Measurements from ENCODE around the gene STOX1.
"Not testable (repeated sequence)": the region's sequence is repeated elsewhere in the genome, so short reads cannot be mapped to it uniquely, and the experiment has no call there.

Gene STOX1

DNA sequence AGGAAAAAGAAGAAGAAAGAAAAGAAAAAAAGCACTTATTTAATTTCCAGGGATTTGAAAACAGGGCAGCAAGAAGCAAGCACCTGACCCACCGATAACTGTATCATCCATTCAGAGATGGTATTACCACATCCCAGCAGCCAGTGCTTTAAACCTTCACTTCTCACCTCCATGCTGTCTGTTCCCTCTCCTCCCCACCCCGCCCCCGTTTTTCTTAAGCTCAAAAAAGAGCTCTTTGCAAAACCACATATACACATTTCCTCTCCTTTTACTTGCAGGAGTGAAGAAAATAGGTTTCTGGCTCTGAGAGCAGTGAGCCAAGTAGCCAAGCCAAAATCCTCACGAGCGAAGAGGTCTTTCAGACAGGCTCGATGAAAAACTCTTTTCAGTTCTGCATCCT is 2.2 kb downstream of the STOX1 start:
- no peak for FAIRE-seq

DNA sequence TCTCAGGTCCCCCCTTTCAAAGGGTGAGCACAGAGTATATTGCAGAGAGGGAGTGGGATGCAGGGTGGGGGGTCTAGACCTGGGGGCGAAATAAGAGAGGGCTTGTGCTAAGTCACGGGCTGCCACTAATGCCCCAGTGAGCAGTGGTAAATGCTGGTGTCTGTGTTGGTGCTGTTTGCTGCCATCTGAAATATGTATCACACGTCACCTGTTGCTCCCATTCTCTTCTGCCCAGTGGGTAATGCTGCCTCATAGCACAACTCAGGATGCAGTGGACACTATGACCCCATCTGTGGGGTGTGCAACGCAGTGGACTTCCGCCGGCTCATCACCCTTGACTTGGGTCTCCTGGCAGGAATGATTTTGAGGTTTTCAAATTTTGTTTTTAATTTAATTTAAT is 2.6 kb downstream of the STOX1 start:
- no peak for FAIRE-seq

DNA sequence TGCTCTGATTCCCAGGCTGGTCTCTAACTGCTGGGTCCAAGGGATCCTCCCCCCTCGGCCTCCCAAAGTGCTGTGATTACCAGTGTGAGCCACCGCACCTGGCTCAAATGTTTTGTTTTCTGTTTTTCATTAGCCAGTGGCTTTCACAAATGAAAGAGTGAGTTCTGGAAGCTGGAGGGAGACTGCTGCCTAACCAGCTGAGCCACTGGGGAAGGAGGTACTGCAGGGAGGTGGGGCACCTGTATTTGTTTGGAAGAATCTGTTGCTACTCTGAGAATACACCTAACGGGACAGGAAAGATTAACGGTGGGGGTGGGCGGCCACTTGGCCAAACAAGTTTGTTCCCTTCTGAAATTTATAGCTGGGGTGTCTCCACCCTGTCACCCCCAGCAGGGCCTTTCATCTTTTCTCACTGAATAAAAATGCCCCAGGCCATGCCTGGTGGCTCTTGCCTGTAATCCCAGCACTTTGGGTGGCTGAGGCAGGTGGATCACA is 4.7 kb downstream of the STOX1 start:
- FAIRE-seq: no peak

DNA sequence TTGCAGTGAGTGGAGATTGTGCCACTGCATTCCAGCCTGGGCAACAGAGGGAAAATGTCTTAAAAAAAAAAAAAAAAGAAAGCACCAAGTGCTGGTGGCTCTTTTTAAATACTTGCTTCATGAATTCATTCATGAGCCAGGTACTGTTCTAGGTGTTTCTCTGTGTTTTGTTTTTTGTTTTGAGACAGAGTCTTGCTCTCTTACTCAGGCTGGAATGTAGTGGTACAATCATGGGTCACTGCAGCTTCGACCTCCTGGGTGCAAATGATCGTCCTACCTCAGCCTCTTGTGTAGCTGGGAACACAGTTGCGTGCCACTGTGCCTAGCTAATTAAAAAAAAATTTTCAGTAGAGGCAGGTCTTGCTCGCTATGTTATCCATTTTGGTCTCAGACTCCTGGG is 5.3 kb downstream of the STOX1 start:
- FAIRE-seq: no peak

DNA sequence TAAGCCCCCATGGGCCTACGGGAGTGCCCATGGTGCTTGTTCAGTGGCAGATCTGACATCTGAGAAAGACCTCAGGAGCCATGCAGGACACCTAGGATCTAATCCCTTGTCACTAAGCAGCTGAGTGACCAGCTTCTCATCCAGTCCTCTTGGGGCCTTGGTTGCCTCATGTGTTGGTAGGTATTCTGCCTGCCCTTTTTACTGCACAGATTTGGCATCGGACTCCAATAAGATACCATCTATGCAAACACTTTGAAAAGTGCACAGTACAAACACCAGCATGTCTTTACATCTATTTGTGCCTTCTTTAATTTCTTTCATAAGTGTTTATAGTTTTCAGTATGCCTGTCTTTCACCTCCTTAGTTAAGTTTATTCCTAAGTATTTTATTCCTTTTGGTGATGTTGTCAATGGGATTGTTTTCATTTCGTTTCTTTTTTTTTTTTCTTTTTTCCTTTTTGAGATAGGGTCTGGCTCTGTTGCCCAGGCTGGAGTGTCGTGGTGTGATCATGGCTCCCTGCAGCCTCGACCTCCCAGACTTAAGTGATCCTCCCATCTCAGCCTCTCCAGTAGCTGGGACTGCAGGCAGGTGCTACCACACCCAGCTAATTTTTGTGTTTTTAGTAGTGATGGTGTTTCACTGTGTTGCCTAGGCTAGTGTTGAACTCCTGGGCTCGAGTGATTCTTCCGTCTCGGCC is 10.4 kb downstream of the STOX1 start:
- FAIRE-seq: no peak

DNA sequence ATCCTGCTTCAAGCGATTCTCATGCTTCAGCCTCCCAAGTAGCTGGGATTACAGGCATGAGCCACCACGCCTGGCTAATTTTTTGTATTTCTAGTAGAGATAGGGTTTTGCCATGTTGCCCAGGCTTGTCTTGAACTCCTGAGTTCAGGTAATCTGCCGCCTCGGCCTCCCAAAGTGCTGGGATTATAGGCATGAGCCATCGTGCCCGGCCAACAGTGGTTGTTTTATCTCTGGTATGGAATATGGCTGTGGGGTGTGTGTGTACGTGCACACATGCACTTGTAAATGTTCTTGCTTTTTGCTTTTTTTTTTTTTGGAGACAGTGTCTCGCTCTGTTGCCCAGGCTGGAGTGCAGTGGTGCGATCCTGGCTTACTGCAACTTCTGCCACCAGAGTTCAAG is 13.3 kb downstream of the STOX1 start:
- FAIRE-seq: not testable (repeated sequence)

DNA sequence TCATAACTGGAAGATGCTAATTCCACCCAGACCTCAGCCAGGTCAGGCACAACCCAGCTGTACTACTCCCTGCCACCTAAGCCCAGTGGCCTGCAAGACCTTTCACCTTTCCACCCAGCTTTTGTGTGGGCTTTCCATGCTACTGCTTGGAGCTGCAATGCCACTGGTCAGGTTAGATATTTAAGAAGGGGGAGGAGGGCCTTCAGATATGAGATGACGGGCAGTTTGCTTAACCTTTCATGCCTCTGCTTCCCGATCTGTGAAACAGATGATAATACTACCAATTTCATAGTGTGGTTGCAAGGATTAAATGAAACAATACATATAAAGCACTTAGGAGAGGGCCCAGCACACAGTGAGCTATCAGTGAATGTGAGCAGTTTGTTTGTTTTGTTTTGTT is 20.9 kb downstream of the STOX1 start:
- no peak for FAIRE-seq

DNA sequence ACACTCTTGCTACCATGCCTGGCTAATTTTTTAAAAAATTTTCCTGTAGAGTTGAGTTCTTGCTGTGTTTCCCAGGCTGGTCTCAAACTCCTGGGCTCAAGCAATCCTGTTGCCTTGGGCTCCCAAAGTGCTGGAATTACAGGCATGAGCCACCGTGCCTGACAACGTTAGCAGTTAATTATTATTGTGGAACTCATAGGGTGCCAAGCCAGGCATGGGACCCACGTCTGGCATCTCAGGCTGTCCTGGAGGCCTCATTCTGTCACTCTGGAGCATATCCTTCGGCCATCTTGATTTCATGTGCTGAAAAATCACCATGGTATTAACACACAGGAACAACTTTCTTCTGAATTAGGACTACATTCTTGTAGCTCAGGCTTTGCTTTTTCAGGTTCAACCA is 21.5 kb downstream of the STOX1 start:
- no peak for FAIRE-seq

DNA sequence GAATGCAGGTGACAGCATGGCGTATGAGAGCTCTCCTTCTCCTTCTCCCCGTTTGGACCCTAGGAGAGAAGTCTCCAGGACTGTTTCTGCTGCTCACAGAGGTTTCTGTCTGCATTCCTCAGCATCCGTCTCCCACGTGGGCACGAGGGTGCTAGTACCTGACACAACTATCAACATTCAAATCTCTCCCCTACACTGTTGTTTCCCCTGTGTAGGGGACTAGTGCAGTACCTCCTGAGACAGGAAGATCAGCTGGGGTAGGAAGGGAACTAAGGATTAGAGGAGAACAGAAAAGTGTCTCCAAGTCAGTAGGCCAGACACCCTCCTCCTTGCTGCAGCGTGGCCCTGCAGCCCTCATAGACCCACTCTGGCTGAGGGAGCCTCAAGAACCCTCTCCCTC is 29.0 kb downstream of the STOX1 start:
- FAIRE-seq: no peak

DNA sequence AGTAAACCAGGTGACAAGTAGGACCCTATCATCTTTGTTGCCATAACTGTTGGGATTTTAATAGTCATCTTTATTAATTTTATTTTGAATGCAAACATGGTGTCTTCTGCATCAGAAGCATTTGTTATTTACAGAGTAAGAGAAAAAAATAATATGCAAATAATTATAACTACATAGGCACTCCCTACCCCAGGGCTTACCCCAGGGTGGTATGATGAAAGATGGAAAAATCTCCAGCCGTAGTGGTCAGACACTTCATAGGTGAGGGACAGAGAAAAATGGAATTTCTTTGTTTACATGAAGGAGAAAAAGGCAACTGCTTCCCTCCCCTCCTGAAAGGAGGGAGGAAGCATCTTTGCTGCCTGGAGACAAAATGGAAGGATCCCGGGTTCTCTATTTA is 29.7 kb downstream of the STOX1 start:
- FAIRE-seq: no peak

DNA sequence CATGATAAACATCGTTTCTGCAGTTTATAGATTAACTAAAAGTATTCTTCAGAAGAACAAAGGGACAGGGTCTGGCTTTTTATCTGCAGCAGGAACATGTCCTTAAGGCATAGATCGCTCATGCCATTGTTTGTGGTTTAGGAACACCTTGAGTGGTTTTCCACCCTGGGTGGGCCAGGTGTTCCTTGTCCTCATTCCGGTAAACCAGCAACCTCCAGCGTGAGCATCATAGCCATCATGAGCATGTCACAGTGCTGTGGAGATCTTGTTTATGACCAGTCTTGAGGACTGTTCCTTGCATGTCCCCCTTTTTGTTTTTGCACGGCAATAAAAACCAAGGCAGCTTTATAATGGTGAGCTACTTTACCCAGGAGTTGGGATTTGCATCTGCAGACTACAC is 33.9 kb downstream of the STOX1 start:
- FAIRE-seq: no peak

DNA sequence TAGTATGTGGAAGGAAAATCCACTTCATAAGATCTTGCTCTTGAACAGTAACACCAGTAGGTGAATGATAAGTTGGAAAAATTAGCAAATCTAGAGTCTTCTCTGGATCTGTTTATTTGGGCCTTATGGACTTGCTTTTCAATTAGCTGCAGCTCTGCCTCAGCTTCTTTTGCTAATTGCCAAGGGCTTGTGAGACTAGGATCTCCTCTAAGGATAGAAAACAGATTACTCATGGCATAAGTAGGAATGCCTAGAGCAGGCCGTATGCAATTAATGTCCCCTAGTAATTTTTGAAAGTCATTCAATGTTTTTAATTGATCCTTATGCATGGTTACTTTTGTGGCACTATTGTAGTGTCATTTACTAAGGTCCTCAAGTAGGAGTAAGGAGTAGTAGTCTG is 37.3 kb downstream of the STOX1 start:
- no peak for FAIRE-seq

DNA sequence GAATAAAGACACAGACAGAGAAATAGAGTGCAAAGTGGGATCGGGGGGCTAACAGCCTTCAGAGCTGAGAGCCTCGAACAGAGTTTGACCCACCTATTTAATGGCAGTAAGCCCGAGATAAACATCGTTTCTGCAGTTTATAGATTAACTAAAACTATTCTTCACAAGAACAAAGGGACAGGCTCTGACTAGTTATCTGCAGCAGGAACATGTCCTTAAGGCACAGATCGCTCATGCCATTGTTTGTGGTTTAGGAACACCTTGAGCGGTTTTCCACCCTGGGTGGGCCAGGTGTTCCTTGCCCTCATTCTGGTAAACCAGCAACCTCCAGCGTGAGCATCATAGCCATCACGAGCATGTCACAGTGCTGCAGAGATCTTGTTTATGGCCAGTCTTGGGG is 40.8 kb downstream of the STOX1 start:
- not testable (repeated sequence) for FAIRE-seq

DNA sequence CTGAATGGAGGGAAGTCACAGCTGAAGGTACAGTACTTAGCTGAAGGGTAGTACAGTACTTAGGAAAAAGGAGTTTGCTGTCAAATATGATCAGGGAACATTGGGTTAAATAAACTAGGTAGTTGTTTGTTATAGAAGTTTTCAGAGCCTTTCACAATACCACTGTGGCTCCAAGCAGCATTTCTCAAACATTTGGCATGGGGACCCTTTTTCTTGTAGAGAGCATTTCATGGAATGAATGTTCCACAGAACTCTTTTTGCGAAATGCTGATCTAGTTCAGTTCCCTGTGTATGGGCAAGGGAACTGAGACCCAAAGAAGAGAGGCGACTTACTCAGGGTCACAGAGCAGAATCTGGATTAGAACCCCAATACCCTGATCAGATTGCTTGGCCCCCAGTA is 42.3 kb downstream of the STOX1 start:
- no peak for FAIRE-seq

DNA sequence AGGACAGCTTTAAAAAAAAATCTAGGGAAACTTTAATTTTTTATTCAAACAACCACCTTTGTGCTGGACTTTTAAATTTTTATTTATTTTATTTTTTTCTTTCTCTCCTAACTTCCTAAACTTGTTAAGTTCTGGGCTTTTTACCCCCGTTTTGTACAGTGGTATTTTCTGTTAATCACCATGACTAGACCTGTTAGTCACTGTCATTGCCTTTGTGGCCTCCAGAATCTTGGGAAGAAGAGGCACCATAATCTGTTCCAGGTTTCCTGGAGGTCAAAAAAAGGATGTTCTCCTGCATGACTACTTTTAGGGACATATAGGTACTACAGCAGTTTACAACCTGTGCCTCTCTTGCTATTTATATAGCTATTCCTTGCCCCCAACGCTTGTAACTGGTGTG is 42.7 kb downstream of the STOX1 start:
- no peak for FAIRE-seq

DNA sequence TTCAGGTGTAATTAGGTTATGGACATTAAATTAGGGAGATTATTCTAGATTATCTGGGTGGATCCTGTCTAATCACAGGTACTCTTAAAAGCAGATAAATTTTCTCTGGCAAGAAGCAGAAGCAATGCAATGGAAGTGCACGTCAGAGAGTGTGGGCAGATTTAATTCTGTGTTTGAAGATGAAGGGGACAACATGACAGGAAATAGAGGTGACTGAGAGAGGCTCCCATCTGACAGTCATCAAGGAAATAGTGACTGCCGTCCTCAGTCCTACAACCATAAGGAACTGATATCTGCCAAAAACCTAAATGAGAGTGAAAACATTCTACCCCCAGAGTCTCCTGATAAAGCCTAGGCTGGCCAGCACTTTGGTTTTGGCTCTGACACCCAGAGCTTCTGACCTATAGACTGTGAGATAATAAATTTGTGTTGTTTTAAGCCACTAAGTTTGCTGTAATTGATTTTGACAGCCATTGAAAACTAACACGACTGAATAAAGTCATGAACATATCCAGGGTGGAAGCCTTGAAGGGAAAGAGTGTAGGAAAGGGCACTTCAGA is 43.3 kb downstream of the STOX1 start:
- no peak for FAIRE-seq

DNA sequence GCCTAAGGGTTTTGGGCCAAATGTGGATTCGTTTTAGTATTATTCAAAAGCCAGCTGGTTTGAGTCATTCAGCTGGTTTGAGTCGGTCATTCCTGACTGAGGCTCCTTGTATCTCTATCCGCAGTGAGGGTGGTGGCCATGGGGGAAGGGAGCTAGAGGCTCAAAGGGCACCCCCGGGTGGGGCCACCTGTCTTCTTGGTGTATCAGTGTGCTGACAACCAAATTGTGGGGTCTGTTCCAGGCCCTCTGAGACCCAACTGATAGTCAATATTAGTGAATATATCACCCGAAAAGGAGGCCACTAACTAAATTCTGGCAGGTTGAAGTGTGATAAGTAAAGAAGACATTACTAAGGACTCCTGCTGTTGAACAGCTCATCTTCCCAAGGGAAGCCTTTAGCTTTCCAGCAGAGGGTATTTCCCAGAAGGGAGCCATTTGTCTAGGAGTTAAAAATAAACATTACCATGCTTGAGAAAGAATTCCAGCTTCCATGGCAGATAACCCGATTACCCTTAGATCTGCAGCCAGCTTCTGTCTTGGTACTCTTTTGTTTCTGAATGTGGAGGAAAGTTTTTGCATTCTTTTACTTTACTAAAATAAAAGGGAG is 43.9 kb downstream of the STOX1 start:
- FAIRE-seq: no peak

DNA sequence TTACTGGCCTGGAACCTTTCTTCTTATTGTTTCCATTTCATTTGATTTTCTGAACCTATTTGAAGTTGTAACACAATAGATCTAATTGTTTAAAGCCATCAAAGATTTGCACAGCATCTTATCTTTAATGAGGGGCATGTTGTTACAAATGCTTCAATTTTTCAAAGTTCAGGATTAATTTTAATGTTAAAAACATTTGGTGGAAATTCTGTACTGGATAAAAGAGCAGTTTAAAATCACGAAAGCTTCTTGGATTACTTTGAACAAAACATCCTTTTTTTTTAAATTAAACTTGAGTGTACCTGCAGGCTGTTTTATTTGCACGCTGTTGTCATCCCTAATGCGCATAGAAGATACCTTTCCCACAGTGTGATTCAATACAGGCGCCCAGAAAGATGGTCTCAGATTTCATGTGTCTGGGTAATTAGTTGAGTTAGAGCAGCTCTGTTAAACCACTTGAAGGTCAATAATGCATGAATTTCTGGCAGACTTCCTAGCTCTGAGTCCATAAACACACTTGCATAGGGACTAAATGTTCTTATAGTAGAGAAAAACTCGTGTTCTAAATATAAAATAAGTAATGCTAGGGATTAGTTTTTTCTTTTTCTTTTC is 44.5 kb downstream of the STOX1 start:
- no peak for FAIRE-seq

DNA sequence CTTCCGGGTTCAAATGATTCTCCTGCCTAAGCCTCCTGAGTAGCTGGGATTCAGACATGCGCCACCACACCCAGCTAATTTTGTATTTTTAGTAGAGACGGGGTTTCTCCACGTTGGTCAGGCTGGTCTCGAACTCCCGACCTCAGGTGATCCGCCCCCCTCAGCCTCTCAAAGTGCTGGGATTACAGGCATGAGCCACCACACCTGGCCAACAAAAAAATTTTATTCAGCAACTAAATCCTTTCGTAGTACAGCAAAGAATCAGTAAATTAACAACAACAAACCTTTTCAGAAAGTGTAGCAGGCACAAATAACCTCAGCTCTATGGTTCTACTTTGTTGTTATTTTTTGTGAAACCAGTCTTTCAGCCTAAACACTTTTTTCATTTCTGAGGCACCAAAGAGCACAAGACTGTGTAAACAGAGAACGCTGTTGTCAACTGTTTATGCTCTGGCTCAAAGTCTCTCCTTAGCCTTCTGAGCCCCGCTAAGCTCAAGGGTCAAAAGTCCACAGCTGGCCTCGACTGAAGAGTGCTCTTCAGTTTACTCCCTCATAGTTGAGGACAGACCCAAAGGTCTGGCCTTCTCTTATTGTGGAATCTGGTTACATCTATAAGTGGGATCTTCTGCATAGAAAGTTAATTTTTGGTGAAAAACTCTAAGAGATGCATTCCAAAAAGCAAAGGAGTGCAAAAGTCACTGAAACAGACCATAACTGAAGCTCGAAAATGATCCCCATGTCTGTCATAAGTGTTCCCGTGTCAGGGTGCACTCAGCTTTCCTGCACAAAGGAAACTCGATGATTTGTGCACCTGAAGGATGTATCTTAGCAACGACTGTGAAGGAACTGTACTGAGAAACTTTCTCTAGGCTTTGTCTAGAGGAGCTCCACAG is 49.2 kb downstream of the STOX1 start:
- FAIRE-seq: no peak

DNA sequence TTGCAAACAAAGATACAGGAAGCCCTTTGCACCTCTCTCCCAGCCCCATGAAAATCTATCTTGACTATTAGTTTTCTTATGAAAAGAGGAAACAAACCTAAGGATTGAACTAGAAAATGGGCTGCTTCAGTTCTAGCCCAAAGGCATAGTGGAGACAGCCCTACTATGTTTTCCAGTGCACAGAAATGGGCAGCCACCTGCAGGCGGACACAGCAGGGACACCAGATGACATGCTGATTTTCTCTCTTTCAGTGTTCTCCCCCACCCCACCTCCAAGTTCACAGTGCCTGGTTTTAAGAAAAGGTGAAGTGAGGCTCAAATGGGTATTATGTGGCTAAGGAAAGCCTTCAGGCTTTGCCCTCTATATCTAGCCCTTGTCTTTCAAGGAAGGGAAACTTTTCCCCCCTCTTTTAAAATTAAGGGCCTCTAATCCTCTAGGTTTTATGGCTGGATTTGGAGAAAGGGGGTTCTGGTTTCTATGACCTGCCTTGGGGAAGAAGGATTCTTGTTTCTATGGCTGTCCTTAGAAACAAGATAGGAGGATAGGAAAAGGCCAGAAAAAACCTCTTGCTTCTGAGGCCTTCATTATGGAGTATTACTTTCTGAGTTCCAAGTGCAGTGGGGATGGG is 50.3 kb downstream of the STOX1 start:
- no peak for FAIRE-seq

DNA sequence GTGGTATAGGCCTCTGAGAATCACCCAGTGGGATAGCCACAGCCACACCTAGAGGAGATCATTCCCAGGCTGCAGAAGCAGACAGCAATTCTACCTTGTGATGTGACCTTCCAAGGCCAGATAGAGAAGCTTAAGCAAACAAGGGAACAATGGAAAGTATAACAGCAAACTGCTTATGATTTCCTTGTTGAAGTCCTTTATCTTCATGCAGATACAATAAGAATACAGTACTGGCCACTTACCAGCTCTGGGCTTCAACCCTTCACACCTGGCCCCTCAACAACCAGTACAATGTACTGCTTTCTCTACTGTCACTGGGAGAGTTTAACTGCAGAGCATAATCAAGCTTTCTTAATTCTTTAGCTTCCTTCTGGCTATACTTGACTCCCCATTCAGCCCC is 51.2 kb downstream of the STOX1 start:
- no peak for FAIRE-seq

DNA sequence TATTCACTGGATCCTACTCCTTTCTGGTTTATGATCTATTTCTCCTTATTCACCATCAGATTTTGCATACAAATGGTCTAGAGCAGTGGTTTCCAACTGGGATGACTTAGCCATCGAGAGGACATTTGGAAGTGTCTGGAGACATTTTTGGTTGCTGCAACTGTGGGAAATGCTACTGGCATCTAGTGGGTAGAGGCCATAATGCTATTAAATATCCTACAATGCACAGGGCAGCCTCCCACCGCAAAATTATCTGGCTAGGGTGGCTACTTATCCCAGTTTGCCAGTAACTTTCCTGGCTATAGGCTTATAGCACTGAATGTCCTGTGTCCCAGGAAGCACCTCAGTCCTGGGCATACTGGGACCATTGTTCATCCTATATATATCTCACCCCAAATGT is 52.3 kb downstream of the STOX1 start:
- FAIRE-seq: no peak

DNA sequence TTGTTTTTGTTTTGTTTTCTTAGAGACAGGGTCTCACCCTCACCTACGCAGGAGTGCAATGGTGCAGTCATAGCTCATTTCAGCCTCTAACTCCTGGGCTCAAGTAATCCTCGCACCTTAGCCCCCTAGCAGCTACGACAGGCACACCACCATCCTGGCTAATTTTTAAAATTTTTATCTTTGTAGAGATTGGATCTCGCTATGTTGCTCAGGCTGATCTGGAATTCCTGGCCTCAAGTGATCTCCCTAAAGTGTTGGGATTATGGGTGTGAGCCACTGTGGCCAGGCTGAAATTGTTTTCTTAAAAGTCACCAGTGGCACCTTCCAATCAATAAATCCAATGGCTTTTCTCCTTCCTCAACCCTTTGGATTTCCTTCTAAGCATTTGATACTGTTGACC is 52.9 kb downstream of the STOX1 start:
- FAIRE-seq: no peak
